Activated CD4-positive, alpha-beta T cell treated with anti-CD3 and anti-CD28 coated beads, Interleukin-2, Interleukin-4, amounts not matched to agents 100 ng/mL and 50 ng/mL, durations not matched to agents 16 hours and 8 hours (primary cell): ENCODE results near the gene TSC22D3.
"Not testable (repeated sequence)": the region's sequence is repeated elsewhere in the genome, so short reads cannot be mapped to it uniquely, and the experiment has no call there.

ENCODE experiments used
- DNase-seq: peaks from one replicate; pipeline ENCODE4 v3.0.0-alpha.2; 2020; ENCODE audit warnings: low spot score

Gene TSC22D3

DNA sequence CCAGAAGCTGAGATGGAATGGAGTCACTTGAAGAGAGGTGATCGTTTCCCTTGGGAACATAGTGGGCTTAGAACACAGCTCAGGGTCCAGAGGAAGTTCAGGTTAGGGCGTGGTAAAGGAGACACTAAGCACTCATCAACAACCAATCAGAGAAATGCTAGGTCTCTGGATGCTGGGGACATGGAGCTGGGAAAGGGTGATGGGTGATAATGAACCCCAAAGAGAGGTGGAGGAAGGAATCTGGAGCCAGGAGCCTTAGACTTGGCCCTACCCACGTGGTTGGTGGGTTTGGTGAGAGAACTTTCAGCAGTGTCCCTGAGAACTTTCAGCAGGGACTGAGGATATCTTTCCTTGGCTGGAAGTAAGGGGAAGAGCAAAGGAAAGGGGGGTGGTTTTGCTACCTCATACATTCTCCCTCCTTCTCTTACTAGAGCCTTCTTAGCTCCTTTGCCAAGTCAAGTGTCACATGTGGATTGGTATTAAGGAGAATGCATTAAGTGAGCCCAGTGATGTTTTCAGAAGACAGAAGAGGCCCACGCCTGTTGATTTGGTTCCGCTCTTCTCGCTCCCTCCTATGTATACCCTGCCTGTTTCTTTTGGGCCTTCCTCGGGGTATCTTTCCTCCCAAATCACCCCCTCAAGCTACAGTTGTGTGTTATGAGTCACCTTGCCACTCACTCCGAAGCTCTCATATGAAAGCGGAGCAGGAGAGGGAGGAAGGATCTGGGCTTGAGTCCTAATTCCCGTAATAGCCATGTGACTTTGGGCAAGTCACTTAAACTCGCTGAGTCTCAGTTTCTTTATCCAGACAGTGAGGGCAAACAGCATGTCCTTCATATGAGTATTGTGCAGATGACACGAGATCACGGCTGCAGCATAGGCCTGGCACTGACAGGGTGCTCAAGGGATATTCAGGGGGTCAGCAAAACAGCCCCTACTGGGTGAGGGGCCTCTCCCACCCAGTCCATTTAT lies 63.1 kb downstream of the TSC22D3 start:
- DNase-seq = no peak

DNA sequence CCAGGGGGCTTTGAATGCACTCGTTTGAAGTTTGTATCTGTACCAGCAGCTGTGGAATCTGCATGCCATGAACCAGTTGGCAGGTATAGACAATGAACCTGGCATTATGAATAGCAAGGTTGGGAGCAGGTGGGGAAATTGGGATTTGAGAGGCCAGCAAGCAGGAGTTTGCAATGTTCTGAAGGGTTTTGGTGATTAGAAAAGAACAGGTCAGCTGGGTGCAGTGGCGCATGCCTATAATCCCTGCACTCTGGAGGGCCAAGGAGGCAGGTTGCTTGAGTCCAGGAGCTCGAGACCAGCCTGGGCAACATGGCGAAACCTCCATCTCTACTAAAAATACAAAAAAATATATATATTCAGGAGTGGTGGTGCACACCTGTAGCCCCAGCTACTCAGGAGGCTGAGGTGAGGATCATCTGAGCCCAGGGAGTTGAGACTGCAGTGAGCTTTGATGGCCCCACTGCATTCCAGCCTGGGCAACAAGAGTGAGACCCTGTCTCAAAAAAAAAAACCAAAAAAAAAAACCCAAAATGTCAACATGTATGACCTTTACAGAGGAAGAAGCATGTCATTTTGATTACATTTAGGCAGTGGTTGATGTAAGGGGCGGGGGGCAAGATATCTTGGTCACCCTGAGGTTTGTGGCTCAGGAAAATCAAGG lies 63.9 kb downstream of the TSC22D3 start:
- no peak for DNase-seq

DNA sequence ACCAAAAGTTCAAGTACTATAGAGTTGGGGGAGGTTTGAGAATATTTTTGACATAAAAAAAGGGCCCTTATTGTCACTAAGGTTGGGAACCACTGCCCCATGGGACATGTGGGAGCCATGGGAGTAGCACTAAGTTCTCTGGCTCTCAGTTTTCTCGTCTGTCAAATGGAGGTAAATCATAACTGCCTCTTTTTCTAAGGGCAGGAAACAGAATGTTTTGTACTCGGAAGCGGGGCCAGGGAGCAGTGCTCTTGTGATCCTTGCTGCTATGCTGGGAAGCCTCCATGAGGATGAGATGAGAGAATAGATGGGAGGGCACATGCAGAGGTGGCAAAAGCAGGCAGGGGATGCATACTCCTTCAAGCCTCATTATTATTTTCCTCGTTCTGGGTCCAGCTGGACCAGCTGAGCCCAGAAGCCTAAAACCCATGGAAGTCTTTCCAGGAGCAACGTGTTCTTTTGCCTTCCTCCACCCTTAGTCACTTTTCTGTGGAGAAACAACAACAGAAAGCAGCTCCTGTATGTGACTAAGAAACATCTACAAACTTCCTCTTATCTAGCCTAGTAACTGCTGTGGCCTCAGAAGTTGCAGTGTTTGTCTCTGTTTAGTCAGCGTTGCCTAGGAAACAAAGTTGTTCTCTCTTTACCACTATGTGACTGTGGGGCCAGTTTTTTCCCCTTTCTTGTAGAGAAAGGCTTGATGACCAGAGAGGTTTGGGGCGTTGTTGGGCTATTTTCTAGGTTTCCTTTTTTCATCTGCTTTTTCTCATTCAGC lies 64.8 kb downstream of the TSC22D3 start:
- DNase-seq = peak; percentile 89

DNA sequence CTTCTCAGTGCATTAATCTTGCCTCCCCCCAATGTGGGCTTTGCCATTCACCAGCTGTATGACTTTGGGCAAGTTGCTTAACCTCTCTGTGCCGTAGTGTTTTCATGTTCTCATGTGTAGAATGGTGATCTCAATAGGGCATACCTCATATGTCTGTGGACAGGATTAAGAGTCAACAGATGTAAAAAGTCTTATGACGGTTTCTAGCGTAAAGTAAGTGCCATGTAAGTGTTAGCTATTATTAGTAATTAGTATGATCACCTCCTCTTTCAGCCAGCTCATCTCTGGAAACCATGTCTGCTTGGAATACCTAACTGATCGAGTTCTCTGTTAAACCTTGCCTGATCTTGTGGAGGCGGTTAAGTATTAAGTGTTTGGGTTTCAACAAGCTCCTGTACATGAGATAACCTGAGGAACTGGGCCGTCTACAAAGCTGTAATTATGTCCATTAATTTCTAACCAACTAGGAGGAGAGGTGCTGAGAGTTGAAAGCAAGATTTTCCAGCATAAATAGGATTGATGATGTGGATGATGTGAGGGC lies 66.3 kb downstream of the TSC22D3 start:
- DNase-seq = no peak

DNA sequence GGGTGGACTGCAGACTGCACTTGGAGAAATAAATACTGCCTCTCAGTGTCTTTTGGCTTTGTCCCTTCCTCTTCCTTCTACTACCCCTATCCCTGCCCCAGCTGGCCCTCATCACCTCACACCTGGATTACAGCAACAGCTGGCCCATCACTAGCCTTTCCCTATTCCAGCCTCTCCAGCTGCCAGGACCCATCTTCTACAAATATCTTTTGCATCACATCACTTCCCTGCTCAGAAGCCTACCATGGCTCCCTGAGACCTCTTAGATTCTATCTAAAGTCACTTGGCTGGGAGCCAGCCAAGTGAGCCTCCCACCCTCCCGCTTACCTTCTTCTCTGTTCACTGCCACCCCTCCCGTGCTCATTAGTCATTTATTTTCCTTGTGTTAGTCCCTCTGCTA lies 66.8 kb downstream of the TSC22D3 start:
- DNase-seq = no peak

DNA sequence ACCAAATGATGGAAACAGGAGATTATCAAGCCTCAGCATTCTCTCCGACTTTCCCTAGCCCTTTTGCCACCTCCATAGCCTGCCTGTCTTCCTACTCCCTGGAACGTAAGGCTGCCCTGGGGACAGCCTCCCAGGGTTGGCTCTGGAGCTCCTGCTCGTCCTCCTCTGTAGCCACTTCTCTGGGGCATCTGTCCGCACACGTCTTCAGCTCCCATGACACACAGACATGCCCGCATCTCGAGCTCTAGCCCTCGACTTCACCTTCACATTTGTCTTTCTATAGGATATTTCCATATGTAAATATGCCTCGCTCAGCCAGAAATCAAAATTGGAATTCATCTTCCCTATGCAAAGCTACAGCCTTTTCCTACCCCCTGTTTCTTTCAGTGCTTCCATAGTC lies 67.7 kb downstream of the TSC22D3 start:
- DNase-seq = no peak

DNA sequence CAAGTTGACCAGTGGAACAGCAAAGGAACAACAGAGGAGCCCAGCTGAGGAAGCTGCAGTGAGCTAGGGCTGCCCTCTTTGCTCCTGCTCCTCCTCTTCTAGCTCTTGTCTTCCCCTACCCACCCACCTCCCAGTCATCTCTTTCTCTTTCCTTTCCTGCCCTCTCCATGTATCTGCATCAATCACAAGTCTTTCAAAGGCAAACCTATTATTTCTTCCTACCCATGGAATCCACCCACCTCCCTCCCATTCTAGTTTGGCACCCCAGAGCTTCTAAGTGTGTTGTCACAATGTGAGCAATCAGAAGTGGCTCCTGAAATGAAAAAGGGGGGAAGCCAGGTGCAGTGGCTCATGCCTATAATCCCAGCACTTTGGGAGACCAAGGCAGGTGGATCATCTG lies 69.3 kb downstream of the TSC22D3 start:
- no peak for DNase-seq

DNA sequence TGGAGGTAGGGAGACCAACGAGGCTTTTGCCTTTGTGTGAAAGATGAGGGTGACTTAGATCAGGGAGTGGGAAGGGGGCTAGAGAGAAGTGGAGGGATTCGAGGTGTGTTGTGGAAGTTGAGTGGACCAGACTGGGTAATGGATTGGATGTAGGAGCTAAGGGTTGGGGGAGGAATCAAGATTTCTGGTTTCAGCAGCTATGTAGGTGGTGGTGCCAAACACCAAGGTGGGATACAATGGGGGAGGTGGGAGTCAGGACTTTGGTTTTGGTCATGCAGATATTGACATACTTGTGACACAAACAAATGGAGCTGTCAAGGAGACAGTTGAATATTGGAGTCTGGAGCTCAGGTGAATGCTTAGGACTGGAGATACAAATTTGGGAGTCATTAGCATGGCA lies 71.0 kb downstream of the TSC22D3 start:
- DNase-seq = no peak

DNA sequence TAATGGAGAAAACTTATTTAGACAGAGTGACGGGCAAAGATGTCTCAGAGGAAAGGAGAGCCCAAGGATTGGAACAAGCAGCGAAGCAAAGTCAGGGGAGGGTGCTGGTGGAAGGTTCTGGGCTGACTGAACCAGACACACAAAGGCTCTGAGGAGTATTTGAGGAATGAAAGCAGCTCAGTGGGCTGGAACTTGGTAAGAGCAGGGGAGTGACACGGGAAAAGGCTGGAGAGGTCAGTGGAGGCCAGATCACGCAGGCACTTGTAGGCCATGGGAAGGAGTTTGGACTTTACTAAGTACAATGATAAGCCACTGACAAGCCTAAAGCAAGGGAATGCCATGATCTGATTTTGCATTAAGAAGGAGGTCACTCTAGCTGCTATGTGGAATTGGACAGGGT lies 71.4 kb downstream of the TSC22D3 start:
- no peak for DNase-seq

DNA sequence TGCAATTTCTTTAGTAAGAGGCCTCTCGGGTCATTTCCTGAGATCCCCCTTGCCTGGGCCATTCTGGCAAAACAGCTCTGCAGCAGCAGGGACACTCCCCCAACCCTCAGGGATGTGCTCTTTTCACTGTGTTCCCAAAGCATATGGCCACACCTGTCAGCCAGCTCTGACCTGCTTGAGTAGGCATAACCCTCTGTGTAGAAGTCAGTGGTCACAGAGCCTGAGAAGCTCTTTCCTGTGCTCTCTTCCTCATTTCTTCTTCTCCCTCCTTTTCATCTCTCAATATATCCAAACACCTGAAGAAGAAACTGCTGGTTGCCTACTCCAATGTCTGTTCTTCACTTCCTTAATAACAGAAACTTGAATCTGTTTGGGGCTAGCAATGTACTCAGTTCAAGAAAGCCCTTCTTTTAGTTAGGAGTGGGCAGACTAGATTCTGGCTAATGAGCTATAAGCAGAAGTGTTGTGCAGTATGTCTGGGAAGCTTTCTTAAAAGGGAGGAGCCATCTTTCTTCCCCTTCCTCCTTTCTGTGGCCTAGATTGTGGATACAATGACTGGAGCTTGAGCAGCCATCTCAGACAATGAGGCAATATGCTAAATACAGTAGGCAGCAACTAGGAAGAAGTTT lies 74.0 kb downstream of the TSC22D3 start:
- no peak for DNase-seq

DNA sequence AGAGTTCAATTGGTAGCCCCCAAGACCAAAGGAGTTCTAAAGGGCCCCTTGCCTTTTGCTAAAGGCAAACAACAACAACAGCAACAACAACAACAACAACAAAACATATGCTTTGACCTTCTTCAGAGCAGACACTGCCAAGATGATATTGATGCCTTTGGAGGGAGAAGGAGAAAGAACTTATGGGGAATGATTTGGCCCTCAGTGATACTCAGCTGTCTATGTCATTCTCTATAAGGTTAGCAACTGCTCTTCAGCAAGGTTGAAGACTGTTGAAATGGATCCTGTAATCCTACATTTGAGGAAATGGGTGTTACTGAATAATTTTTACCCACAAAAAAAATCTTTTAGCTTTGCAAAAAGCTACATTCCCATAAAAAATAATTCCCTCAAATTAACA lies 74.8 kb downstream of the TSC22D3 start:
- no peak for DNase-seq

DNA sequence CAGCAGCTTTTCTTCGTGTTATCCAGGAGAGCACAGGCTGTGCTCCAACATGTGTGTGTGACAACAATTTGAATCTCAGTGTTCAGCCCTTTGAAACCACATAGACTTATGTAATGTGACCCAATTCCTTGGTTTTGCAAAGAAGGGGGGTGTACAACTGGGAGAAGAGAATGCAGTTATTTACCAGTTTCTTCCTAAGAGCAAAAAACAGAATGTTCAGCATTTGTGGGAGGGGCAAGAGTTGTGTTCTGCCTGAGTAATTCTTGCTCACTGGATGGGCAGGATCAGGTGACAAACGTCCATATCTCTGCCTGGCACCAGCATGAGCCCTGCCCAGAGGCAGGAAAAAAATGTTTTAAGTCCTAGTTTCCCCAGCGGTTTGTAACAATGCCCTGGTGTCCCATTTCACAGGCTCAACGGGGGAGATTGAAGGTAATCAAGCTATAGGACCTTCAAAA lies 75.2 kb downstream of the TSC22D3 start:
- DNase-seq = no peak

DNA sequence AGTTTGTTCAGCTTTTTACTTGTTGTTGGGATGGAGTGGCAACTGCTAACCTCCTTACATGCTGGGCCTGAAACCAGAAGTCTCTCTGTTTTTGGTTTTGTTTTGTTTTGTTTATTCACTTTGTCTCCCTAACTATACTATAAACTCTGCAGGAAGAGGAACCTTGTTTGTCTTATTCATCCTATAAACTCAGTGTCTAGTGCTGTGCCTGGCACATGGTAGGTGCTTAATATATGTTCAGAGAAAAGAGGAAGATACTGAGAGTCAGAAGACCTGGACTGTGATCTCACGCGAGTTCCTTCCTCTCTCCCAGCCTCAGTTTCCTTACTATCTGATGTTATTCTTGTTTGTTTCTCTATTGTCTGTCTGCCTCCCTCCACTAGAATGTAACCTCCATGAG lies 76.0 kb downstream of the TSC22D3 start:
- DNase-seq = no peak

DNA sequence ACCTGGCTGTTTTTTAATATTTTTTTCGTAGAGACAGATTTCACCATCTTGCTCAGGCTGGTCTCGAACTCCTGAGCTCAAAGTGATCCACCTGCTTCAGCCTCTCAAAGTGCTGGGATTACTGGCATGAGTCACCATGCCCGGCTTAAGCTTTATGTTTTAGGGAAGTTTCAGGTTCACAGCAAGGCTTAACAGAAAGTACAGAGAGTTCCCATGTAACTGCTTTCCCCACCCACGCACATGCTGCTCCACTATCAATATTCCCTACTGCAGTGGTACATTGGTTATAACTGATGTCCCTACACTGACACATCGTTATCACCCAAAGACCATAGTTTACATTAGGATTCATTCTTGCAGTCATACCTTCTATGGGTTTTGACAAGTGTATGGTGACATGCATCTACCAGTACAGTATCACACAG lies 84.6 kb downstream of the TSC22D3 start:
- DNase-seq = no peak

DNA sequence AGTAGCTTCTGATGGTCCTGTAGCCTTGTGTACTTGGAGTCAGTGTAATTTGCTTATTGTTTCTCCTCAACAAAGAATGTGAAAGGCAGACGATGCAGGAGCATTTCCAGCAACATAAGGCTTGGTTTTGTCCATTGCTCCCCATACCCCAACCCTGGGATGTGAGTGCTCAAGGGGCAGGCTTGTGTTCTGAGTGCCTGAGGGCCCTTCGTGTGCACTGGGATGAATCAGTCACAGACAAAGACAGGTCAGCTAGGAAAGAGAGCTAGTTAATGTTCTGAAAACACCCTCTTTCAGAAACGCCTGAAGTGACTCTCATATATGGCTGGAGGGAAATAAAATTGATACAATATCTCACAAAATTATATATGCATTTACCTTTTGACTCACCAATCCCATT lies 88.1 kb downstream of the TSC22D3 start:
- no peak for DNase-seq

DNA sequence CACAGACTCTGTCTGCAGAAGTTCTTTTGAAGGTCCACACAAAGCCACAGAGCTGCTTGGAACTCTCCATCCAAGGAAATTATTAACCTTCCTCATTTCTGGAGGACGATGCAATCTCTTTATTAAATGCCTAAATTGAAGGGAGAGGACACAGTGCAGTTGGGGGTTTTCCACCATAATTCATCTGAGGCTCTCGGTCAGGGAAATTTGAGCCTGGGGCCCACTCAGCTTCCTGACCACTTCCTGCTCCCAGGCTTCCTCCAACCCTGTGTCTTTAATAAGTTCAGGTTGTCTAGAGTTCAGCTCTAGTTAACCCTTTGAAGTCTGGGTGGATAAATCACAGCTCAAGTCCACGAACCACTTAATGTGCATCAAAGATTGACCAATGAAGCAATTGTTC lies 88.8 kb downstream of the TSC22D3 start:
- DNase-seq = no peak

DNA sequence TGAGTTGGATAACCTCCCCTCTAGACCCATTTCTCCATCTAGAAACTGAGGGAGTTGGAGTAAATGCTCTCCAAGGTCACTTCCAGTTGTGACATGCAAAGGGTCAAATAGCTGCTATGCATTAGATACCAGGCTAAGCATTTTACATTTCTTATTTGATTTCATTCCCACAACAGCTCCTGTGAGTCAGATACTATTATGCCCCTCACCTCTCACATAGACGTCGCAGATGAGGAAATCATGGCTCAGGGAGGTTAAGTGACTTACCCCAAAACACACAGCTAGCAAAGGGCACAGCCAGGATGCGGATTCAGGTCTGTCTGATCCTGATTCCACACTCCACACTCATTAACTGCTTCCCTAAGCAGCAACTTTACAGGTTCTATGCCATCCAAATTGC lies 89.6 kb downstream of the TSC22D3 start:
- DNase-seq = no peak

DNA sequence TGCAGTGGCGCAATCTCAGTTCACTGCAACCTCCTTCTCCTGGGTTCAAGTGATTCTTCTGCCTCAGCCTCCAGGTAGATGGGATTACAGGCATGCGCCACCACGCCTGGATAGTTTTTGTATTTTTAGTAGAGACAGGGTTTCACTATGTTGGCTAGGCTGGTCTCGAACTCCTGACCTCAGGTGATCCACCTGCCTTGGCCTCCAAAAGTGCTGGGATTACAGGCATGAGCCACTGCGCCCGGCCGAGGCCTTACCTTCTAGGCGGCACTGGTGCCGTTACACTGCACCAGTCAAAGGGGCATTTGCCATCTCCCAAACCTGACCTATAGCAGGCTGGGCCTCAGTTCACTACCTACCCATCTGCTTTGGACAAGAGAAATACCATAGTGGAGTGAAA lies 90.0 kb downstream of the TSC22D3 start:
- not testable (repeated sequence) for DNase-seq

DNA sequence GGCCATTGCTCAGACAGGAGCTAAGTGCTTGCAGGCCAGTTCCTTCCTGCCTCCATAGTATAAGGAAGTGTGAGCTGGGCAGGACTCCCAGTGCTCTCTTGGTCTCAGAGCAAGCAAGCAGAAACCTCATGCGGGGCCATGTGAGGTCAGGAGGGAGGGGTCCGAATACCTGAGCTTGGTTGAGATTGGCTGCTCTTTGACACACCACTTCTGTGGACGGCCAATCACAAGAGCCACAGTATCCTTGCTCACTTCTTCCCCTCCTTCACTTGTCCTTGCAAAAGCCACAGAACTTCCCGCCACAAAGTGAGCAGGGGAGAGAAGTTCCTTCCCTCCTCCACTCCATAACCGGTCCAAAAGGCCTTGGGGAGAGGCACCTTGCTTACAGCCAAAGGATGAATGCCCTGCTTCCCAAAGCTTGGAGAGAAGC lies 90.6 kb downstream of the TSC22D3 start:
- no peak for DNase-seq

DNA sequence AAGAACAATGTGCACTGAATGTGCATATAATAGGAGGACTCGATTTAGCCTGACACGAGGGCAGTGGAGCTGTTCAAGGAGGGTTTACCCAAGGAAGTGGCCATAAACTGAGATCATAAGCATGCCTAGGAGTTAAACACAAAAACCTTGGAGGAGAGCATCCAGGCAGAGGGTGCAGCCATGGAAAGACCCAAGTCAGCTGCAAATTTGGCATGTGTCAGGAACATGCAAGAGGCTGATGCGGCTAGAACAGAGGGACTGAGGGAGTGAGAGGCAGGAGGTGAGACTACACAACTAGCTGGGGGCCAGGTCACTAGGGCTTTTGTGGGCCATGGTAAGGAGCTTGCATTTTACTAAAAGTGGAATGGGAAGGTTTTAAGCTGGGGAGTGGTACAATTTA lies 91.7 kb downstream of the TSC22D3 start:
- DNase-seq = no peak

DNA sequence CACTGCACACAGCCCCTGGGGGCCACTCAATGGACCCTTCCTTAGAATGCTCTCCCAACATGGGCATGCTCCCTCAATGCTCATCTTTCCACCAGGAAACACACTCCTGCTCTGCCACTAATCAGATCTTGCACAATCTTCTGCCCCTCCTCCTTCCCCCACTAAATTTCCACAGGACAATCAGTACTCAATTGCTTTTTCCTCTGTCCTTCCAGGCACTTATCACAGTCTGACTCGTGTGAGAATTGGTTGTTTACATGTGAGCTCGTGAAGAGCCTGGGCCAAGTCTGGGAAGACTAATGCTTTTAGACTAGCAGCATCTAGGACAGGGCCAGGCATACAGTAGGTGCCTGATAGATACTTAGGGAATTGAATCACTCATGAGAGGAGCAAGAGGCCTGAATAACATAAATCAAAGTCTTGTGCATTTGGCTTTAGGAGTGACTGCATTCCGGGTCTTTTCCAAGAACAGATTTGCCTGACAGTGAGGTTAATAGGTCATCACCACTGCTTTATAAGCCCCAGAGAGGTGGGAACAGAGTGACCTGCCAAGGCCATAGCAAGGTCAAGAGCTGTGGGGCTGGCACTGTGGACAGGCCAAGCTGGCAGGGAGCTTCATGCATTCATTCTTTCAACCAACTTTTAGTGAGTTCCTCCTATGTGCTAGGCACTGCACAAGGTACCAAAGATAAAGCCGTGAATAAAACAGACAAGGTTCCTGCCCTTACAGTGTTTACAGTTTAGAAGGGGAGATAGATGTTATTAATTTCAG lies 92.3 kb downstream of the TSC22D3 start:
- DNase-seq = no peak
